Activated T-cell treated with anti-CD3 and anti-CD28 coated beads, Interleukin-2, amount 50 U/mL, for 4 hours (primary cell): ENCODE results near the gene LYZL1. TPM values are rescaled to one million over a fixed set of nuclear protein-coding genes. Genes with fewer than 3 reads are reported as not detected.
"Not testable (repeated sequence)": the region's sequence is repeated elsewhere in the genome, so short reads cannot be mapped to it uniquely, and the experiment has no call there.

Experiments used
- ATAC-seq, 2 donors: fragments of 200-7000 bp; cut with Tn5 transposase; one replicate each; pipeline ENCODE4 v1.10.0; 2021
- DNase-seq: peaks from one replicate; pipeline ENCODE4 v3.0.0-alpha.2; 2020
- H3K27me3 Mint-ChIP-seq: one replicate; pipeline ENCODE4 v1.8.0; 2021; ENCODE audit warnings: low read depth, mixed read lengths
- H3K36me3 Mint-ChIP-seq: one replicate; pipeline ENCODE4 v1.8.0; 2022; ENCODE audit warnings: mixed read lengths; ENCODE audit not compliant: insufficient read depth
- H3K4me1 Mint-ChIP-seq: one replicate; pipeline ENCODE4 v1.8.0; 2021; ENCODE audit warnings: low read depth, mixed read lengths
- H3K4me3 Mint-ChIP-seq: one replicate; pipeline ENCODE4 v1.8.0; 2021; ENCODE audit warnings: mild to moderate bottlenecking, moderate library complexity, mixed read lengths
- H3K9me3 Mint-ChIP-seq: one replicate; pipeline ENCODE4 v1.8.0; 2021; ENCODE audit warnings: mixed read lengths
- total RNA-seq, 3 donors: library from RNA; stranded (reverse); gene quantifications; one replicate each; pipeline ENCODE4 v1.2.1, GENCODE V29; 2021

LYZL1 gene
- total RNA-seq, 3 donors from 2014 or later, result not detected

DNA sequence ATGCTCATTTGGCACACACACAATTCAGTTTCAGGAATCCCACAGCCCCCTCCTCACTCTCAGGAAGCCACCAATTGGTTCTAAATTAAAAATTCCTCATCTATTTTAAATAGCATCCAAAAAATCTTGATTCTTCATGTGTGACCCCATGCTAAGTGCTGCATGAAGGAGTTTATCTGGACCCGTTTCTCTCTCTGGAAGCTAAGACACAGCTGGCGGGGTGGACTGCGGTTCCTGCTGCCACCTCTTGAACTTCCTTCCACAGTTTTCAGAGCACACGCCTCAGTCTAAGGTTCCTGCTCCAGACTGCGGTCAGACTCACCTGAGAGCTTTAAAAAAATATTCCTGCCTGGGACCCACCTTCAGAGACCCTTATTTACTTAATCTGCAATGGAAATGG lies 34.5 kb downstream of the LYZL1 start:
- H3K4me3 Mint-ChIP-seq, result no peak overlapping the region
- ATAC-seq, result no peak
- H3K4me1 Mint-ChIP-seq, result peaks cover 1% of the 10 kb centered on the region
- H3K9me3 Mint-ChIP-seq, result no peaks in the 10 kb centered on the region
- no peak for DNase-seq
- no peaks in the 10 kb centered on the region for H3K36me3 Mint-ChIP-seq
- H3K27me3 Mint-ChIP-seq, result peaks cover 21% of the 10 kb centered on the region

- Mint-ChIP-seq H3K9me3 (no peaks in the 10 kb centered on the region), H3K4me3 (no peak overlapping the region), H3K27me3 (peaks cover 19% of the 10 kb centered on the region), H3K4me1 (no peaks in the 10 kb centered on the region), H3K36me3 (no peaks in the 10 kb centered on the region)
- no peak for ATAC-seq
- no peak for DNase-seq
These were observed 35.5 kb downstream of the LYZL1 start for GRCh38 chr10:29324220-29324841.

DNA sequence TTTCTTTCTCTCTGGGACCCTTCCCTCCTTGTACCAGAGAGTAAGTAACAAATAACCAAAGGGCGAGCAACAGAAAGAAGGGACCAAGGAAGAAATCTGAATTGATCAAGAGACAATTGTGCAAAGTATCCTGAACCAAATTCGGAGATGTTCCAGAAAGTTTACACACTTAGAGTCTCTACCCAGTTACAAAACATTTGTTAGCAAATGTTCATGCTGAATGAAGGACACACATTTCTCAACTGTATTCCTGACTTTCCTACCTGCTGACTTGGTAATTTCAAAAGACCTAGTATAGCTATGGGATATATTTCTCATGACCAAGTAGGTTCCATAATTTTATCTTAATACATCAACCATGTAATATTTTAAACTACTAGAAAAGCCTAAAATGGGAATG lies 37.4 kb downstream of the LYZL1 start:
- Mint-ChIP-seq H3K27me3 (peaks cover 20% of the 10 kb centered on the region), H3K4me3 (no peak overlapping the region), H3K4me1 (no peaks in the 10 kb centered on the region), H3K9me3 (no peaks in the 10 kb centered on the region), H3K36me3 (no peaks in the 10 kb centered on the region)
- no peak for DNase-seq
- ATAC-seq, result no peak

DNA sequence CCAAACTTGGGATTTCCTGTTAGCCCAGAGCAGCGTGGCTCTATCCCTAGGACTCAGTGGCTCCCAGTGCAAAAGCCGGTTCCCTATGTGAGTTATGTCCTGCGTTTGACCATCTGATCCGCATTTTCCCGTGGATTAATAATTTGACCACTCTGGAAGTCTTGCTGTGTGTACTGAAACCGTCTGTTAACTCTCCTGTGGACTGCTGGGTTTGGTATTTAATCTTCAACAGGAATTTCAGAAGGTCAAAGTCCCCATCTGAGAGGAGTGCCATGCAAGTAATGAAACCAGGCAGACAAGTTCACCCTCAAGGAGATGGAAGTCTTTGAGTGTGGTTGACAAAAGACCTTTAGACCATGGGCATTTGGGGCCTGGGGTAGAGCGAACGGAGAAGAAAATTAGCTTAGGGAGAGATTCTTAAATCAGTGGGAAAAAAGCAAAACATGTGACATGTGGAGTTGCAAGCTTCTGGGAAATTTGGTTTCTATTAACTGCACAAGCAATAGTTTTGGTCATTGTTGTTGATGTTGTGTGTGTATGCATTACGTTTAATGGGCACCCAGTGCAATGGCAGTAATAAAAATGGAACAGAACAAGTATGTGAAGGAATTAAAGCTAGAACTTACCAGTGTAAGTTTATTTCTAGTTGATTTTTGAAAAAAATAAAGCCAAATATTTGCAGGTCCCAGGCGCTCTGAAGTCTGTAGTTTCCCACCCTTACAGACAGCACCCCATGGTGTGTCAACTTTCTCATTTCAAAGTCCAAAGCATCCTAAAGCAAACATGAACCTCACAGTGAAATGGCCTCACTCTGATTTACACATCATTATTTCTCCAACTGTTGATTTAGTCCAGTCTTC lies 38.2 kb downstream of the LYZL1 start:
- DNase-seq (no peak), ATAC-seq (no peak)
- Mint-ChIP-seq H3K36me3 (no peaks in the 10 kb centered on the region), H3K27me3 (peaks cover 19% of the 10 kb centered on the region), H3K4me1 (no peaks in the 10 kb centered on the region), H3K9me3 (no peaks in the 10 kb centered on the region), H3K4me3 (no peak overlapping the region)

- H3K4me1 Mint-ChIP-seq, result no peaks in the 10 kb centered on the region
- H3K36me3 Mint-ChIP-seq, result no peaks in the 10 kb centered on the region
- no peak overlapping the region for H3K4me3 Mint-ChIP-seq
- DNase-seq (no peak), ATAC-seq (no peak)
- no peaks in the 10 kb centered on the region for H3K9me3 Mint-ChIP-seq
- H3K27me3 Mint-ChIP-seq, result peaks cover 19% of the 10 kb centered on the region
These were observed 38.9 kb downstream of the LYZL1 start for GRCh38 chr10:29327746-29328102.

DNA sequence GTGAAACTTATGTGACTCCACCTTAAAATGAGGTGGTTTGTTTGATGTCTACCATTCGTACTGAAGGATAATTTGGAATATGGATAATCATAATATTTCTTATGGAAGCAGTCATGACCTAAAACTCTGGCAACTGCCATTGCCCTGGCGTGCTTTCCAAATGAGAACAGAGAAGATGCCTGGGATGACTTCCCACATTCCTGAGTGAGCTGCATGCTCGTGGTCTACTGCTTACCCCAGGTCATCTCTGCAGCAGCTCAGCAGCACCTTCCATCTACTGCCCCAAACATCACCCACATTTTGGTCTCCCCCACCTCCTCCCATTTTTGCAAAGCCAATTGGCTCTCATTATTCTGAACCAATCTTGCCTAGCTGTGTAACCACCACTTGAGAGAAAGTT lies 40.1 kb downstream of the LYZL1 start:
- Mint-ChIP-seq H3K4me1 (no peaks in the 10 kb centered on the region), H3K36me3 (no peaks in the 10 kb centered on the region), H3K27me3 (peaks cover 21% of the 10 kb centered on the region), H3K9me3 (no peaks in the 10 kb centered on the region), H3K4me3 (no peak overlapping the region)
- DNase-seq (no peak), ATAC-seq (no peak)

- ATAC-seq (no peak), DNase-seq (no peak)
- Mint-ChIP-seq H3K27me3 (peaks cover 22% of the 10 kb centered on the region), H3K9me3 (no peaks in the 10 kb centered on the region), H3K36me3 (no peaks in the 10 kb centered on the region), H3K4me3 (no peak overlapping the region), H3K4me1 (no peaks in the 10 kb centered on the region)
These were observed 40.5 kb downstream of the LYZL1 start for GRCh38 chr10:29329420-29329819.

- peaks cover 23% of the 10 kb centered on the region for H3K27me3 Mint-ChIP-seq
- H3K4me3 Mint-ChIP-seq, result no peak overlapping the region
- no peaks in the 10 kb centered on the region for H3K36me3 Mint-ChIP-seq
- no peaks in the 10 kb centered on the region for H3K4me1 Mint-ChIP-seq
- DNase-seq, result no peak
- peaks cover 4% of the 10 kb centered on the region for H3K9me3 Mint-ChIP-seq
- no peak for ATAC-seq
These were observed 43.3 kb downstream of the LYZL1 start for GRCh38 chr10:29332061-29332760.

DNA sequence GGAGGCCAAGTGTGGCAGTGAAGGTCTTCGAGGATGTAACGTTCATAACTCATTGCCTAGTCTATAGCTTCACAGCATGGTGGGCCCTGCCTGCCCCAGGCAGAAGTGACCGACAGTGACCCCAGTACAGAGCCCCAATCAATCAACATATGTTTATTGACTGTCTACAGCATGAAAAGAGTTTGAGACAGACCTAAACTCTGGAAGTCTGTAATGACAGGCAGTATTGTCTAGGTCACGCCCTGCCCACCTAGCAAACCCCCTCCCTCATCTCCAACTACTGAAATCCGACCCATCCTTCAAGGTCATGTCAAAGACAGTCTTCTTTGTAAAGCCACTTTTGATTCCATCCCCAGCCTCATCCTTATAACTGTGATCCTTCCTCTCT lies 43.9 kb downstream of the LYZL1 start:
- no peaks in the 10 kb centered on the region for H3K36me3 Mint-ChIP-seq
- H3K4me3 Mint-ChIP-seq, result no peak overlapping the region
- H3K9me3 Mint-ChIP-seq, result peaks cover 4% of the 10 kb centered on the region
- no peaks in the 10 kb centered on the region for H3K4me1 Mint-ChIP-seq
- no peak for ATAC-seq
- H3K27me3 Mint-ChIP-seq, result peaks cover 23% of the 10 kb centered on the region
- no peak for DNase-seq

- H3K4me1 Mint-ChIP-seq, ATAC-seq, H3K4me3 Mint-ChIP-seq, H3K36me3 Mint-ChIP-seq, DNase-seq, H3K9me3 Mint-ChIP-seq: not testable (repeated sequence)
- H3K27me3 Mint-ChIP-seq, result peaks cover 13% of the 10 kb centered on the region
These were observed 48.7 kb downstream of the LYZL1 start for GRCh38 chr10:29337526-29337925.

DNA sequence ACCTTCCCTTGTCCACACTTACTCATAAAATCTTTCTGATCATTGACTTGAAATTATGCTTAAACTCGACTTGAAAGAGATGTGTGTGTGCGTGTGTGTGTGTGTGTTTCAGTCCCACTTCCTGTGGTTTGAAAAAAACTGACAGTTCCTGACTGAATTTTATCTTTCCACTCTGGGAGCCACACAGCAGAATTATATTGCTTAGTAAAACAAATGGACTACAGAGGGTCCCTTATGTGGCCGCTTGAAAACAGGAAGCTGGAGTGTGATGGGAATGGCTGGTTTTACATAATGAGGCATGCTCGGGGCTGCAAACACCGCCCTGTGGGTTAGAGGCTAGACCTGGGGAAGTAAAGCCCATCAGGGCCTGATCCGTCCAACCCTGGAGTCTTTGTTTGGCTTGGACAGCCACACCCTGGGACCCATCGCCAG lies 54.8 kb downstream of the LYZL1 start:
- Mint-ChIP-seq H3K36me3 (no peaks in the 10 kb centered on the region), H3K27me3 (peaks cover 11% of the 10 kb centered on the region), H3K9me3 (peaks cover 4% of the 10 kb centered on the region), H3K4me1 (no peaks in the 10 kb centered on the region), H3K4me3 (no peak overlapping the region)
- ATAC-seq (no peak), DNase-seq (no peak)

GRCh38 chr10:29344073-29344820 lies 55.4 kb downstream of the LYZL1 start:
- Mint-ChIP-seq H3K4me3 (no peak overlapping the region), H3K36me3 (no peaks in the 10 kb centered on the region), H3K27me3 (peaks cover 11% of the 10 kb centered on the region), H3K9me3 (peaks cover 4% of the 10 kb centered on the region), H3K4me1 (no peaks in the 10 kb centered on the region)
- DNase-seq (no peak), ATAC-seq (no peak)

DNA sequence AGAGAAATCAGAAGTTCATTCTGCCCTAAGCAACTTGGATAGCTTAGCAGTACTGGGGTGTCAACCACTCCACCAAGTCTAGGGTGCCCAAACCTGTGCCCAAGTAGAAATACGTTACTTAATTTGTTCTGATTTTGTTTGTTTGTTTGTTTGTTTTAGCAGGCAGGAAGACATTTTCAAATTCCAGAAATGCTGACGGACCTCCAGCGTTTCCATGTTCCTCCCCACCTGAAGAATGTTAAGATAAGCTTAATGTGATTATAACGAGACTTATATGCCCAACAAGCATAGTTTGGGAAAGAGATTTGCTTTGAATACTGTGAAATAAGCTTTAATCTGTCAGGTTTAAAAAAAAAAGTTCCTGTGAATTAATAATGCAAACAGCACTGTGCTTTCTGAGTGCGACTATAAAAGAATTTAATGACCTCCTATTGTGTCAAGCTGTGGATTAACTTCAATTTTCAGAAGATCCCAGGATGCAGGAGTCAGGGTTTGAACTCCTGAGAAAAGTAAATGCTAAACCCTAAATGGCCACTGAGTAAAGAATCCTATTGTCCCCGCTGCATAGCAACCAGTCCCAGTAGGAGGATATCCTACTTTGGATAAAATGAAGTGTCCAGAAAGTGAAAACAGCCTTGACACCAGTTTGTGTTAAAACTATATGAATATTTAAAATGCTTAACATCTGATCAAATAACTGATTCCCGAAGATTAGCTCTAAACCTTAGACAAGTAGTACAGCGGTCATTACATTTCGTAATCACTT lies 56.5 kb downstream of the LYZL1 start:
- ATAC-seq (no peak), DNase-seq (no peak)
- Mint-ChIP-seq H3K36me3 (no peaks in the 10 kb centered on the region), H3K4me3 (no peak overlapping the region), H3K27me3 (peaks cover 11% of the 10 kb centered on the region), H3K9me3 (peaks cover 4% of the 10 kb centered on the region), H3K4me1 (no peaks in the 10 kb centered on the region)

- H3K36me3 Mint-ChIP-seq, result no peaks in the 10 kb centered on the region
- peaks cover 4% of the 10 kb centered on the region for H3K9me3 Mint-ChIP-seq
- H3K4me3 Mint-ChIP-seq, result no peak overlapping the region
- H3K27me3 Mint-ChIP-seq, result peaks cover 11% of the 10 kb centered on the region
- no peak for DNase-seq
- ATAC-seq, result no peak
- no peaks in the 10 kb centered on the region for H3K4me1 Mint-ChIP-seq
These were observed 57.0 kb downstream of the LYZL1 start for GRCh38 chr10:29345910-29346209.
